RPMI7951 (cell line): ENCODE data around the gene BET1L. TPM values are rescaled to one million over a fixed set of nuclear protein-coding genes. Genes with fewer than 3 reads are reported as not detected.

Source experiments
- DNase-seq: peaks from one replicate; pipeline ENCODE4 v3.0.0-alpha.2; 2012; ENCODE audit warnings: low read depth
- total RNA-seq: library from RNA; depleted of rRNA; stranded (reverse); fragments of >200 nt; shearing (Covaris generic); gene quantifications from 2 replicates; pipeline ENCODE4 v1.2.3, GENCODE V29; 2014

Gene BET1L
- total RNA-seq, 1 experiment from 2014 or later: 10.3 TPM

DNA sequence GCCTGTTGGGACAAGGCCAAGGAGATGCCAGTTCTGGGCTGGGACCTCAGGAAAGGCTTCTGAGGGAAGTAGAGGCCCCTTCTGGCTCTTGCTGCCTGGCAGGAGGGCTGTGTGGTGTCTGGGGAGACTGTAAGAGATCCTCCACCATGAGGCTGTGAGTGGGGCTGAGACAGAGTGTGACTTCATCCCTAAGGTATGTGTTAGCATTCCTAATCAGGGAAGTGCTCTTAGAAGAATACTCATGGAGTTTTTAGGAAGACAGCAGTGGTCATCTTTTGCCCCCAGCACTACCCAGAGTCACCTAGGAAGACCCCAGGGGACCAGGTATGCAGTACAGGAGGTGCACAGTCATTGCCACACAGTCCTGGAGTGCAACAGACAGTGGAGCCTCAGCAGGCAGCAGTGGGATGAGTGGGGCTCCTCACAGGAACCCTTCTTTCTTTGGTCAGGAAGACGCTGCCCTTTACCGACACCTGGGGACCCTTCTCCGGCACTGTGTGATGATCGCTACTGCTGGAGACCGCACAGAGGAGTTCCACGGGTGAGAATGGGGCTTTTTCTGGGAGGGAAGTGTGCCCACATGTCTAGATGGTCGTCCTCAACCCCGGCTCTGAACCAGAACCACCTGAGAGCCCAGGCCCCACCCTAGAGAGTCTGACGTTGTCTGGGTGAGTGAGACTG lies 3.1 kb upstream of the BET1L start:
- peak; percentile 65 for DNase-seq

DNA sequence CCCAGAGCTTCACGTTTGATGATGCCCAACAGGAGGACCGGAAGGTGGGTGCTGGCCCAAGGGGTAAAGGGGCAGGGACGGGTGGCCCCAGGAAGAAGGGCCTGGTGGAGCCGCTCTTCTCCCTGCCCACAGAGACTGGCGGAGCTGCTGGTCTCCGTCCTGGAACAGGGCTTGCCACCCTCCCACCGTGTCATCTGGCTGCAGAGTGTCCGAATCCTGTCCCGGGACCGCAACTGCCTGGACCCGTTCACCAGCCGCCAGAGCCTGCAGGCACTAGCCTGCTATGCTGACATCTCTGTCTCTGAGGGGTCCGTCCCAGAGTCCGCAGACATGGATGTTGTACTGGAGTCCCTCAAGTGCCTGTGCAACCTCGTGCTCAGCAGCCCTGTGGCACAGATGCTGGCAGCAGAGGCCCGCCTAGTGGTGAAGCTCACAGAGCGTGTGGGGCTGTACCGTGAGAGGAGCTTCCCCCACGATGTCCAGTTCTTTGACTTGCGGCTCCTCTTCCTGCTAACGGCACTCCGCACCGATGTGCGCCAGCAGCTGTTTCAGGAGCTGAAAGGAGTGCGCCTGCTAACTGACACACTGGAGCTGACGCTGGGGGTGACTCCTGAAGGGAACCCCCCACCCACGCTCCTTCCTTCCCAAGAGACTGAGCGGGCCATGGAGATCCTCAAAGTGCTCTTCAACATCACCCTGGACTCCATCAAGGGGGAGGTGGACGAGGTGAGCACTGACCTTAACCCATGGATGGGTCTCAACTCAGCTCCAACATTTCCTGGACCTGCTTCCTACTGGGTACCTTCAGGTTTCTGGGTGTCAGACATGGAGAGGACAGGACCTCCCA lies 2.3 kb upstream of the BET1L start:
- DNase-seq: peak; percentile 20

GRCh38 chr11:208917-209260 lies 1.7 kb upstream of the BET1L start:
- no peak for DNase-seq

GRCh38 chr11:208181-208916 lies 1.1 kb upstream of the BET1L start:
- peak; percentile 77 for DNase-seq

GRCh38 chr11:207863-208180 lies 623 bp upstream of the BET1L start:
- peak; percentile 43 for DNase-seq

DNA sequence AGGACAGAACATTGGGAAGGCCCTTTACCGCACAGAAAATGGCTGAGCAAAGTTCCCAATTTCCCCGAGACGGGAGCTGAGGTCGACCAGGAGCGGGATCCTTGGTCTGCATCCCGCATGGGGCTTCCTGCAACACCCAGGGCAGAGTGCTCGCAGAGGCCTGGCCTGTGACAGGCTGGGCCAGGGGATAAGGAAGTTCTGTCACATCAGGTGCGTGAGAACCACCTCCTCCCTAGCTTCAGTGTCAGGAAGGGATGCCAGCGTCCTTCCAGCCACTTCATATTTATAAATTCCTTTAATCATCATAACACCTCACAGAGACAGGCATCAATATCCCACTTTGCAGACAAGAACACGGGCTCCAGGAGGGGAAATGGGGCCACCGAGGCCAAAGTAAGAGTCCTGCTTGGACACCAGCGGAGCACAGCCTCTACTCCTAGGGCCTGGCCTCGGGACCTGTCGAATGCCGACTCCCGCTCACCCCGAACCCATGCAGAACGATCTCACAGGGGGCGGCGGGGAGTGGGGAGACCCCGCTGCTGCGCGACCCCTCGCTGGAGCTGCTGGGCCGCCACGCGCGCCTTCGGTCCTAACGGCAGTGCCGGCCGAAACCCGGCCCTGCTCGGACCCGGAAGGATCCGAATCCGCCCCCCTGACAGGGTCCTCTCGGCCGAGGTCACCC lies 532 bp downstream of the BET1L start:
- DNase-seq: no peak

DNA sequence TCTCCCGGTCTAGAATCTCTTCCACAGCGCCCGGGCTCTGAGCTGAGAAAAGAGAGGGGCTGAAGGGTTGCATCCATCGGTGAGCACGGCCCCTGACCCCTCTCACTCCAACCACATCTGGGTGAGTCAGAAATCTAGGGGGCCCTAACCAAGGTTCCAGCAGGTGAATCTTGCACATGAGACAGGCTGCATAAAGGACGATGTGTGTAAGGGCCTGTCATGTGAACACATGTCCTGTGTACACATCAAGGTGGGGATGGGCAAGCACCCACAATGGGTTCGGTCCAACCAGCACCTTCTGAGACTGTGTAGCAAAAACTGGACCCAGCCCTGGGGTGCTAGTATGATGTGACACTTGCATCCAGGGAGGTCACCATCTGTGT lies 1.2 kb downstream of the BET1L start:
- DNase-seq: no peak

DNA sequence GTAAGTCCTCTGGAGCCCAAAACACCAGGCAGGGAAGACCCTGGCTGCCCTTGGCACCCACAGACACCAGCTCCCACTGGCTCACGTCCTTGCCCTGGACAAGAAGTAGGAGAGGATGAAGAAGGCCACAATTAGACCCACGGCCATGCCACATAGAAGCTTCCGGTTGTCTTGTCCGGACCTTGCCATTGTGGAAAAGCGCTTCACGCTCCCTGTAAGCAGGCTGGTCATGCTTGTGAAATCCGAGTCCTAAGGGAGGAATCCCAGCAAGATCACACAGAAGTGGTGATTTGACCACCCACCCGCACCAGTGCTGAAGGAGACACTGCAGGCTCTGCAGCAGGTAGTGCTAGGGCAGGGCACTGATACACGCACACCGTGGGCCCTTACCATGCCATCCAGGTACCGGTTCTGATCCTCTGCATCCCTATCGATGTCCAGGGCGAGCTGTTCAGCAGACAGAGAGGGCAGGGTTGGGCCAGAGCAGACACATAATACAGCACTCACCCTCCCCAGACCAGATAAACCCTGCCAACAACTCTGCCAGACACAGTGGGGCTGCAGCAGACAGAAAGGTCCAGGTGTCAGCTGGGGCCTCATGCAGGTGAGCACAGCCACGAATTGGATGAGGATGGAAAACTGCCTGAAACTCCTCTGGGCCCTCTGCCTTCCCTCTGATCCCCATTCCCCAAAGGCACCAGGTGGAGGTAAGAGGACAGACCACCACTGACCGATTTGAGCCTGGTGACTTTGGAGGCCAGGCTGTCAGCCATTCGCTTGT lies 1.8 kb downstream of the BET1L start:
- DNase-seq: no peak

DNA sequence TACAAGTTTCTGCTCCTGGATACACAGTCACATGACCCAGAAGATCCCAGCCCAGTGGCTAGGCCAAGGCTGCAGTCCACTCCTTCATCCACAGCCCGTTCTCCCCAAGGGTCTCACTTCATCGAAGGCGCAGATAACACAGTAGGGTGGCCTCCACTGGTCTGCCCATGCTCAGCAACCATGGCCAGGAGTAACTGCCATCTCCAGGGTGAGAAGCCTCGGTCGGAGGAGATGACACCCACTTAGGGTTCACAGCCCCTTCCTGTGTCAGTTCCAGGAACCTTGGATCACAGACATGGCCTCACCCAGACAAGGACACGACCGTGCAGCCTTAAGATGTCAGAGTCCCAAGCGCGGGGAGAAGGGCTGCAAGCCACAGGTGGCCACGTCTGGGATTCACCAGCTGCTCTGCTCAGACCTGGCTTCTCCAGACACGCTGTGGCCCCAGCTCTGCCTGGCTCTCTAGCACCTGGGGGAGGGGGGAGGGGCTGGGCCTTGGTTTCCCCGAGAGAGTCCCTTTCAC lies 2.6 kb downstream of the BET1L start:
- no peak for DNase-seq

DNA sequence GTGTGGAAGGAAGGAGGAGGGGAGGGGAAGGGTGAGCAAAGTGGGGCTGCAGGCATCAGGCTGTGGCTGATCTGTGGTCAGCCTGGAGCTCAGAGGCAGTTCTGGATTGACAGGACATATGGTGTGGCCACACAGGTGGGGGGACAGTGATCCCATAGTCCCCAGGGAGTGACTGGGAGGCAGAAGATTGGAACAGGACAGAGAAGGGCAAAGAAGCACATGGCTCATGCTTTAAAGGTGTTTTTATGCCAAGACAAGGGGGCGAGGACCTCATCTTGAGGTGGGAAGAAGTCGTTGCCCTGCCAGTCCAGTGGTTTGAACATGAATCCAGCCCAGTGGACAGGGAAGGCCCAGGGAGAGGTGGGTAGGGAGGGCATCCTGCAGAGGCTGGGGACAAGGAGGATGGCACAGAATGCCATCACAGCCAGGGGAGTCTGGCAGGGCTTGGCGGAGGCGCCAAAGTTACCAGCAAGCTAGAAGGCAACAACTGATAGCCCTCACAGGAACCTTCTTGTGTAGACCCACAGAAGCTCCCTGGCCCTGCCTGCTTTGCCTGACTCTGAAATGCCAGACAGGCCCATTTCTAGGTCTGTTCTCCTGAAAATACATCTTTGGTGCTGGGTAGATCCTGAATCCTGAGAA lies 3.1 kb downstream of the BET1L start:
- no peak for DNase-seq

DNA sequence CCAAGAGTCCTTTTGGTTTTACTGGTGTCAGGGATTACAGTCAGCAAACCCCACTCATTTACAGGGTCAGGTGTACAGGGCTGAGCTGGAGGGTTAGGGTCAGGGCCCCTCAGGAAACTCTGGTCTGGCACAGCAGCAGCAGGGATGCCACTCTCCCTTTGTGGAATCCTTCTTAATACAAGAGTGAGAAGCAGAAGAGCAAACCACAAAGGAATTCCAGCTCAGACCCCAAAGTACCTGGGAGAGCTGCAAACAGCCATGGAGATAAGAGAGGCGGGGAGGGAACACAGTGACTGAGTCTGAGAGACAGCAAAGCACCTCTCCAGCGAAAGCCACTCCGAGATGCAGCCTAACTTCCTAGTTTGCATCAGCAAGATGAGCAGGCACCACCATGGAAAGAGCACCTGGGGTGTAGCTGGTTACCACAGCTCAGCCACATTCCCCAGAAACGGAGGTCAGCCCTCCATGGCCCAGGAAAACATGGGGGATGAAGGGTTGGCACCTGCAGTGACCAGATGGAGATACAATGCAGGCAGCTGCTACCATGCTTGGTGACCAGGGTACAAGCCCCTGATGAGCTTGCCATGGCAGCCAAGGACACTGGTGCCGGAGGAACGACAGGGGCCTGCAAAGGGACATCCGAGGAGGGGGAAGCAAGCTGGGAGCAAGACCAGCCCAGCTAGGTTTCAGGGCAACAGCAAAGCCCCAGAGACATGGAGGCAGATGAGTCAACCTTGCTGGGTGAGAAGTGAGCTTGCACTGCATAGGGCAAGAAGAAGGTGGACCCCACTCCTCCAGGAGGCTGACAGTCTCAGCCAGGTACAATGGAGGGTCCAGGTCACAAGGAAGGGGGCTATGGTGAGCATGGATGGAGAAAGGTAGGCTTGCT lies 3.9 kb downstream of the BET1L start:
- DNase-seq: no peak

DNA sequence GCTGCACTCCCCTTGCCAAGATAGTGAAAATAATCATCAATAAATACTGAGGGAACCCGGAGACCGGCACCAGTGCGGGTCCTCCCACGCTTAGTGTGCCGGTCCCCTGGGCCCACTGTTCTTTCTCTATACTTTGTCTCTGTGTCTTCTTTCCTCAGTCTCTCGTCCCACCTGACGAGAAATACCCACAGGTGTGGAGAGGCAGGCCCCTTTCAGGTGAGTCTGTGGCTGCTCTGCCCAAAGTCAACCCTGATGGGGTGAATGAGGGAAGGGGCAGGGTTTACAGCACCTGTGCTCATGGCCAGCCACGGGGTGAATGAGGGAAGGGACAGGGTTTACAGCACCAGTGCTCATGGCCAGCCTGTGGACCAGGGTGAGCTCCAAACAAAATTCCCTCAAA lies 4.7 kb downstream of the BET1L start:
- no peak for DNase-seq

DNA sequence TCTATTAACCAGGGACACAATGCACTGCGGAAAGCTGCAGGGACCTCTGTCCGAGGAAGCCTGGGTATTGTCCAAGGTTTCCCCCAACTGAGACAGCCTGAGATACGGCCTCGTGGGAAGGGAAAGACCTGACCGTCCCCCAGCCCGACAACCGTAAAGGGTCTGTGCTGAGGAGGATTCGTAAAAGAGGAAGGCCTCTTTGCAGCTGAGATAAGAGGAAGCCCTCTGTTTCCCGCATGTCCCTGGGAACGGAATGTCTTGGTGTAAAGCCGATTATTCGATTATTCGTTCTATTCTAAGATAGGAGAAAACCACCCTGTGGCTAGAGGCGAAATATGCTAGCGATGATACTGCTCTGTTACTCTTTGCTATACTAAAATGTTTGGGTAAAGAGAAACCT lies 5.2 kb downstream of the BET1L start:
- no peak for DNase-seq

DNA sequence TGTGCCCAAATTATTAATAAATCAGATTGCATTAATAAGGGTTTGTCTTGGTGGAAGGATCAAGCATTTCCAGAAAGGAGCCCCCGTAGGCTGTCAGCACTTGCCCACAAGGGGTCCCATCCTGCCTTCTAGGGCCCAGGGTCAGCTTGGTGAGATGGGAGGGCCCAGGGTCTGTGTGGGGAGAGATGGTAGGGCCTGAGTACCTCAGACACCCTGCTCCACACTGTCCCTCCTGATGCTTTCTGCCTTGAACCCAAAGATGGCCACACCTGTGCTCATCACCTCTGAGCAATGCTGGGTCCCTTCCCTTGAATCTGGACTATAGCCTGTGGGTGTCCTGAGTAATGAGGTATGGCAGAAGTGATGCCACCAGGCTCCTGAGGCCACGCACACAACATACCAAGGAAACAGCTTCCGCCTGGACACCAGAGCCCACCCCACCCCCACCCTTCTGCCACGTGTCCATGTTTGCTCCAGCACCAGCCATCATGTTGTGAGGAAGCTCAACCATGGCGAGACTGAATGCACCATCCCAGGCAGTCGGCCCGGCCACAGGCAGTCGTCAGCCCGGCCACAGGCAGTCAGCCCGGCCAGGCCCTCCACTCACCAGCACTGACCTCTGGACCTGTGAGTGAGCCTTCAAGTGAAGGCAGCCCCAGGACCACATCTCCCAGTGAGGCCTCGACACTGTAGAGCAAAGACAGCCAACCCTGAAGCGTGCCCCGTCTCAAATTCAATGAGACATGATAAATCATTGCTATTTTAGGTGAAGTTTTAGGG lies 6.8 kb downstream of the BET1L start:
- DNase-seq: no peak

GRCh38 chr11:199782-200181 lies 7.4 kb downstream of the BET1L start:
- no peak for DNase-seq

GRCh38 chr11:199004-199581 lies 8.1 kb downstream of the BET1L start:
- DNase-seq: no peak

GRCh38 chr11:198236-198806 lies 8.9 kb downstream of the BET1L start:
- no peak for DNase-seq

- DNase-seq: no peak
Observed at GRCh38 chr11:197741-198235, 9.4 kb downstream of the BET1L start.
